Lower lobe of right lung (tissue), 2 donors: Measurements from ENCODE around the gene IFNG. TPM values are rescaled to one million over a fixed set of nuclear protein-coding genes. Genes with fewer than 3 reads are reported as not detected.

Experiments used
- ATAC-seq, 2 donors: fragments of 200-7000 bp; cut with Tn5 transposase; one replicate each; pipeline ENCODE4 v1.9.1; 2020 to 2022; ENCODE audit warnings: mild to moderate bottlenecking in 2 of 2, moderate library complexity in 2 of 2
- DNase-seq: peaks from one replicate; pipeline ENCODE4 v3.0.0-alpha.2; 2020
- H3K27ac ChIP-seq: fragments of 200-600 bp; one replicate; pipeline ENCODE4 v1.8.0; 2022
- H3K27me3 ChIP-seq: fragments of 200-600 bp; one replicate; pipeline ENCODE4 v1.8.0; 2022; ENCODE audit warnings: low read depth
- H3K36me3 ChIP-seq: fragments of 200-600 bp; one replicate; pipeline ENCODE4 v1.8.0; 2022; ENCODE audit warnings: mild to moderate bottlenecking
- H3K4me1 ChIP-seq: fragments of 200-600 bp; one replicate; pipeline ENCODE4 v1.8.0; 2022
- H3K4me3 ChIP-seq: fragments of 200-600 bp; one replicate; pipeline ENCODE4 v1.8.0; 2022; ENCODE audit warnings: mild to moderate bottlenecking
- H3K9me3 ChIP-seq: fragments of 200-600 bp; one replicate; pipeline ENCODE4 v1.8.0; 2022
- CTCF ChIP-seq: fragments of 200-600 bp; IDR thresholded peaks from one replicate; pipeline ENCODE4 v1.8.0; 2022; ENCODE audit warnings: antibody characterized with exemption, mild to moderate bottlenecking
- intact Hi-C: fragments of 100-400 bp; cut with DNase I; formaldehyde crosslinking; loops from one replicate; pipeline ENCODE4 v1.11.0; 2022
- total RNA-seq: library from RNA; stranded (reverse); fragmentation: NEBNext Ultra II Directional; extraction: Animal tissue kit (Norgen Biotek cat#: 25700); gene quantifications from one replicate; pipeline ENCODE4 v1.2.1, GENCODE V29; 2021
- donor health status: DM: no; HTN: yes; CAD: no; lungs with severe emphysema.

Gene IFNG
- total RNA-seq, 1 donor from 2014 or later, result not detected

GRCh38 chr12:68180792-68181744 is 21.5 kb upstream of the IFNG start:
- H3K4me1 ChIP-seq, result no peaks in the 10 kb centered on the region
- H3K9me3 ChIP-seq, result no peaks in the 10 kb centered on the region
- no peaks in the 10 kb centered on the region for H3K27me3 ChIP-seq
- intact Hi-C loops, result no loop called here
- no peak overlapping the region for H3K27ac ChIP-seq
- TF ChIP-seq CTCF, result no peak
- DNase-seq, result no peak
- H3K4me3 ChIP-seq, result no peak overlapping the region
- ATAC-seq, result peak in 1 of 2 donors; percentile 32
- H3K36me3 ChIP-seq, result no peaks in the 10 kb centered on the region

- H3K4me3 ChIP-seq, result no peak overlapping the region
- no peaks in the 10 kb centered on the region for H3K36me3 ChIP-seq
- H3K27me3 ChIP-seq, result no peaks in the 10 kb centered on the region
- intact Hi-C loops, result no loop called here
- DNase-seq, result no peak
- no peak for ATAC-seq
- no peak for TF ChIP-seq CTCF
- no peaks in the 10 kb centered on the region for H3K9me3 ChIP-seq
- no peak overlapping the region for H3K27ac ChIP-seq
- H3K4me1 ChIP-seq, result no peaks in the 10 kb centered on the region
These were observed 19.4 kb upstream of the IFNG start for GRCh38 chr12:68178774-68179439.

GRCh38 chr12:68178184-68178583 is 18.6 kb upstream of the IFNG start:
- Histone ChIP-seq H3K4me1 (no peaks in the 10 kb centered on the region), H3K36me3 (no peaks in the 10 kb centered on the region), H3K9me3 (no peaks in the 10 kb centered on the region), H3K27ac (no peak overlapping the region), H3K4me3 (no peak overlapping the region), H3K27me3 (no peaks in the 10 kb centered on the region)
- intact Hi-C loops, result no loop called here
- no peak for TF ChIP-seq CTCF
- no peak for DNase-seq
- ATAC-seq, result no peak

- H3K27ac ChIP-seq, result no peak overlapping the region
- H3K27me3 ChIP-seq, result no peaks in the 10 kb centered on the region
- H3K4me1 ChIP-seq, result no peaks in the 10 kb centered on the region
- intact Hi-C loops, result no loop called here
- TF ChIP-seq CTCF, result no peak
- H3K4me3 ChIP-seq, result no peak overlapping the region
- H3K9me3 ChIP-seq, result no peaks in the 10 kb centered on the region
- H3K36me3 ChIP-seq, result no peaks in the 10 kb centered on the region
- ATAC-seq (no peak), DNase-seq (no peak)
These were observed 18.0 kb upstream of the IFNG start for GRCh38 chr12:68177562-68177961.

GRCh38 chr12:68176257-68176656 is 16.7 kb upstream of the IFNG start:
- Histone ChIP-seq H3K27me3 (no peaks in the 10 kb centered on the region), H3K36me3 (no peaks in the 10 kb centered on the region), H3K9me3 (no peaks in the 10 kb centered on the region), H3K4me1 (no peaks in the 10 kb centered on the region), H3K4me3 (no peak overlapping the region), H3K27ac (no peak overlapping the region)
- ATAC-seq, result peak in 1 of 2 donors; percentile 19
- DNase-seq, result no peak
- intact Hi-C loops, result no loop called here
- TF ChIP-seq CTCF, result no peak
